Sciatic nerve (tissue), 2 donors: ENCODE results near the gene HMGB1. TPM values are rescaled to one million over a fixed set of nuclear protein-coding genes. Genes with fewer than 3 reads are reported as not detected.

ENCODE experiments used
- ATAC-seq: fragments of 200-7000 bp; cut with Tn5 transposase; one replicate; pipeline ENCODE4 v1.9.1; 2020; ENCODE audit warnings: mild to moderate bottlenecking, moderate library complexity
- DNase-seq: peaks from one replicate; pipeline ENCODE4 v3.0.0-alpha.2; 2020; ENCODE audit warnings: low spot score
- intact Hi-C: fragments of 100-400 bp; cut with DNase I; formaldehyde crosslinking; loops from one replicate; pipeline ENCODE4 v1.14.2; 2022
- total RNA-seq: library from RNA; stranded (reverse); fragmentation: NEBNext Ultra II Directional; extraction: Animal tissue kit (Norgen Biotek cat#: 25700); gene quantifications from one replicate; pipeline ENCODE4 v1.2.1, GENCODE V29; 2021
- donor health status: DM: no; HTN: no; CAD: no.
- donor health status: DM: no; HTN: no; CAD: no.

HMGB1 gene
- 304 TPM for total RNA-seq

GRCh38 chr13:30465593-30466357, at the start of gene HMGB1:
Gene HMGB1, minus strand, starts transcription at chr13:30465936. Its CDS starts 2,256 bp downstream, at chr13:30463680.
- intact Hi-C loops, result loop anchor here (10.0 kb wide), 1 partner anchor 149 kb away; the partner anchor contains the start of gene USPL1
- DNase-seq (peak; percentile 98), ATAC-seq (peak; percentile 98)

- DNase-seq (no peak), ATAC-seq (no peak)
- intact Hi-C loops, result no loop called here
Measured at GRCh38 chr13:30510811-30511371, 45.2 kb upstream of the HMGB1 start.

DNA sequence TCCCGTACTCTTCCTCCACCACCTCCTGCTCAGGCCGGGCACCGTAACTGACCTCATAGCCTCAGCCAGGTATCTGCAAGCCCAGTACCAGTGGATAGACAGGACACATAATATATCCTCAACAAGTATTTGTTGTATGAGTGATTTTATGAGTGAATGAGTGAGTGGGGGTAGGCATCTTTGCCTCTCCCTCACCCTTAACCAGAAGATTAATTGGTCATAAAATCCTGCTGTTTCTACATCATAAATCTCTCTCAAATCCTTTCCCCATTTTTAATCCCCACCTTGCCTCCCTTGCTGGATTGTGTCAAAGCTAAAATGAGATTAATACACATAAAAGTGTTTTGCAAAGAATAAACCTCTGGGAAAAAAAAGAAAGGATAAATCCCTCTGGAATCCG, 44.4 kb upstream of the HMGB1 start:
- no peak for ATAC-seq
- intact Hi-C loops, result no loop called here
- no peak for DNase-seq

DNA sequence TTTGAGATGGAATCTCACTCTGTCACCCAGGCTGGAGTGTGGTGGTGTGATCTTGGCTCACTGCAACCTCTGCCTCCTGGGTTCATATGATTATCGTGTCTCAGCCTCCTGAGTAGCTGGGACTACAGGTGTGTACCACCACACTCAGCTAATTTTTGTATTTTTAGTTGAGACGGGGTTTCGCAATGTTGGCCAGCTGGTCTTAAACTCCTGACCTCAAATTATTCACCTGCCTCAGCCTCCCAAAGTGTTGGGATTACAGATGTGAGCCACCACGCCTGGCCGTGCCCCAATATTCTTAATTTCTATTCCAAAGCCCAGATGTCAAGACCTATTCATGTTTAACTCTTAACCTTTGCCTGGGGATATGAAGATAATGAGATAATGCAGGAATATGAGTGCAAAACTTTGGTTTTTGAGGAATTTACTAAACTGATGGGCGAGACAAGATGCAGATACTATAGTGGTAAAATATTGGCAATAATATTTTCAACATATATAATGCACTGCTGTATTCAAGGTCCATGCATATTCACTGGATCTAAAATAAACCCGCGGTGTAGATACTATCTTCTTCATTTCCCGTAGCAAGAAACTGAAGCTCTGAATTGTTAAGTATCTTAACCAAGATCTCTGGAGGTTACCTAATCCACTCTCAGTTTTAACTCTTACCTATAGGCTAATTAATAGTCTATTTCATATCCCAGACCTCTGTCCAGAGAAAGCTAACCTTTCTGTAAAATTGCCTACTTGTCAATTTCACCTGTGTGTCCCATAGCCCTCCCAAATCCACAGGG, 43.7 kb upstream of the HMGB1 start:
- intact Hi-C loops, result no loop called here
- DNase-seq, result no peak
- ATAC-seq, result no peak

- intact Hi-C loops, result no loop called here
- ATAC-seq (no peak), DNase-seq (no peak)
Measured at GRCh38 chr13:30504081-30504480, 38.3 kb upstream of the HMGB1 start.

DNA sequence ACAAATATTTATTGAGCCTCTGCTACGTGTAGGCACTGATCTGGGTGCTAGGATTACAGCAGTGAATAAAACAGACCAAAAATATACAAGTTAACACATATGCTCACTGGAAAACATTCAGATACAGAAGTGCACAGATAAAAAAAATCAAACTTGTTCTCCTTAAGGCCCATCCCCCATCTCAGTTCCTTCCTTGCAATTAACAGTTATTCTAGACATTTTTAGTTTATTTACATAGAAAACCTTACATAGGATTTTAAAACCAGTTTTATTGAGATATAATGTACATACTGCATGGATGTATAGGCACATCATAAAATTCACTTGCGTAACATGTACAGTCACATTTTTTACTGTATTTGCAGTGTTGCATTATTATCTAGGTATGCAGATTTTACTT, 36.5 kb upstream of the HMGB1 start:
- DNase-seq (no peak), ATAC-seq (no peak)
- intact Hi-C loops, result no loop called here

DNA sequence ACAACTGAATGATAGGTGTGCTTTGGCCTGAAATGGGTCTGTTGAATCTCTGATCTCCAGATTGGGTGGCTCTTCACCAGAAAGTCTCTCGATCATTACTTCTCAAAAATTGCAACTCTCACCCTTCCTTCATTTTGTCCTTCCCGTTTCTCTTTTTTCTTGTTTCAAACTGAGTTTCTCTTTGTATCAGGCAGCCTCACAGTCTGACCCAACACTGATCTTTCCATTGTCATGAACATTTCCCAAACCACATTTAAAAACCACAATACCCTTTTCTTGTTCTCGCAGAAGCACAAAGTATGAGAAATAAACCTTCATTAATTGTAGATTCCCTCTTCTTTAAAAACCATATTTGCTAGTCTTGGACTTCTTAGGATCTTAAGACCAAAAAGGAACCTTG, 33.6 kb upstream of the HMGB1 start:
- no peak for ATAC-seq
- DNase-seq, result no peak
- intact Hi-C loops, result no loop called here

DNA sequence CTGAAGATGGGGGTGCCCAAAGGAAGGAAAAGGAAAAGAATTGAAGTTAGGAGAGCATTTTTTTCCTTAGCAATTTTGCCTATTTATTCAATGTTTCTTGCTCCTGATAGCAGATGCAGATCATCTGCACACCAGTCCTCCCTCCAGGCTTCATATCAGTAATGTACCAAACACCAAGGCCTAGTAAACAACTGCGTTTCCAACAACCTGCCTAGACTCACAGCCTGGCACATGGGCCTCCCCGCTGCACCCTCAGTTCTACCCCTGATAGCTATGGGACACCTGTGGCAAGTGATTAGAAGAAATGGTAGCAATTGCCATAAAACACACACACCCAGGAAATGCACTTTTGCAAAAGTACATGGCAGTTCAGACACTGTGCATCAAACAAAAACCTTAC, 30.4 kb upstream of the HMGB1 start:
- intact Hi-C loops, result no loop called here
- ATAC-seq (no peak), DNase-seq (no peak)

- ATAC-seq (no peak), DNase-seq (no peak)
- intact Hi-C loops, result no loop called here
Measured at GRCh38 chr13:30495746-30496145, 30.0 kb upstream of the HMGB1 start.

GRCh38 chr13:30493658-30494381, 28.1 kb upstream of the HMGB1 start:
- DNase-seq (no peak), ATAC-seq (no peak)
- intact Hi-C loops, result no loop called here

DNA sequence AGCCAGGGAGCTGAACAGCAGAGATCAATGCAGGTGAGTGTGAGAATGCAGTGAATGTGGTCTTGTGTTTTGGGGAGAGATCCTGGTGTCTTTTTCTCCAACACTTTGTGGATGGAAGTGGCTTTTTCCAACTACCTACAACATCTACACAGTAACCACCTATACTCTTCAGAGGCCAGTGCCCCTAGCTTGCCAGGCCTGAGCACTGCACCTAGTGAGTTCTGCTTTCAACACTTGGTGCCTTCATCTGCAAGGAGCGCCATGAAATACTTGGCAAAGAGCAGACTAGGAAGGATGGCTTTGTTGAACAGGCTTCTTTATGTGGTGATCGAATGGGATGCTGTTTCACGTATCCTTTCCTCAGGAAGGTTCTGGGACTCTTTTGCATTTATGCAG, 21.3 kb upstream of the HMGB1 start:
- intact Hi-C loops, result no loop called here
- DNase-seq, result no peak
- ATAC-seq, result no peak

GRCh38 chr13:30486230-30487074, 20.7 kb upstream of the HMGB1 start:
- intact Hi-C loops, result no loop called here
- ATAC-seq, result no peak
- DNase-seq, result no peak

- DNase-seq (no peak), ATAC-seq (no peak)
- intact Hi-C loops, result no loop called here
Measured at GRCh38 chr13:30481241-30481760, 15.6 kb upstream of the HMGB1 start.

- DNase-seq, result no peak
- ATAC-seq, result no peak
- intact Hi-C loops, result no loop called here
Measured at GRCh38 chr13:30480292-30480950, 14.7 kb upstream of the HMGB1 start.

GRCh38 chr13:30479883-30480219, 14.1 kb upstream of the HMGB1 start:
- ATAC-seq, result no peak
- intact Hi-C loops, result no loop called here
- no peak for DNase-seq

DNA sequence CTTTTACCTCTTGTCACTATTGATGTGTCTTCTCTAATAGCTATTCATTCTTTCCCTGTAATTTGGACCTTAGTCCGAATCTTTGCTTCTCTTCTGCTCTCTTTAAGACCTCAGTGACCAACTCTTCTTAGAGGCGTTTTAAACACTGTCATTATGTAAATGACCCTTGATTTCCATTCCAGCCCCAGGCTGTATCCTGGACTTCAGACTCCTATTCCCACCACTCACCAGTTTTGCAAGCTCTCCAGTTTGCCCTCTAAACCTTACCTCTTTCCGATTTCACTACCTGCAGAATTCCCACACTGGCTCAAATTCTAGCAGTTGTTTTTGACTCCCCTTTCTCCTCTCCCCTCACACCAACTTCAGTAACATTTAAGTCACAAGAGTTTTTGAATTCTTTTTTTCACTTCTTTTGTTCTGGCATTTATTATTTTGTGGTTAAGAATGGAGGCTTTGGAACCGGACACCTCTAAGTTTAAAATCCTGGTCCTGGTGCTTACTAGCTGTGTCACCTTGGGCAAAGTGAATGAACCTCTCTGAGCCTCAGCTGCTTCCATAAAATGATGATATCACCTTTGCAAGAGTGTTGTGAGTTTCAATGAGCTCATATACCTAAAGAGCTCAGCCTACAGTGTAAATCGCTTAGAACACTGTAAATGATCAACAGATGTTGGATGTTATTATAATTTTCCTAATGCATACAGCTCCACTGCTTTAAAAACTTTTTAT, 13.6 kb upstream of the HMGB1 start:
- ATAC-seq, result no peak
- intact Hi-C loops, result no loop called here
- DNase-seq, result no peak
